GM21360 (cell line): ENCODE measurements around the gene TMA7.
"Not testable (repeated sequence)": the region's sequence is repeated elsewhere in the genome, so short reads cannot be mapped to it uniquely, and the experiment has no call there.

Experiments
- ATAC-seq: cut with Tn5 transposase; IDR thresholded peaks from one replicate; pipeline ENCODE4 v1.9.1; 2021; ENCODE audit warnings: mild to moderate bottlenecking, moderate library complexity; ENCODE audit not compliant: unreplicated experiment

Gene TMA7

GRCh38 chr3:48466386-48467109 lies 26.5 kb downstream of the TMA7 start:
- ATAC-seq: peak; percentile 11

GRCh38 chr3:48467110-48467454 lies 27.0 kb downstream of the TMA7 start:
- no peak for ATAC-seq

DNA sequence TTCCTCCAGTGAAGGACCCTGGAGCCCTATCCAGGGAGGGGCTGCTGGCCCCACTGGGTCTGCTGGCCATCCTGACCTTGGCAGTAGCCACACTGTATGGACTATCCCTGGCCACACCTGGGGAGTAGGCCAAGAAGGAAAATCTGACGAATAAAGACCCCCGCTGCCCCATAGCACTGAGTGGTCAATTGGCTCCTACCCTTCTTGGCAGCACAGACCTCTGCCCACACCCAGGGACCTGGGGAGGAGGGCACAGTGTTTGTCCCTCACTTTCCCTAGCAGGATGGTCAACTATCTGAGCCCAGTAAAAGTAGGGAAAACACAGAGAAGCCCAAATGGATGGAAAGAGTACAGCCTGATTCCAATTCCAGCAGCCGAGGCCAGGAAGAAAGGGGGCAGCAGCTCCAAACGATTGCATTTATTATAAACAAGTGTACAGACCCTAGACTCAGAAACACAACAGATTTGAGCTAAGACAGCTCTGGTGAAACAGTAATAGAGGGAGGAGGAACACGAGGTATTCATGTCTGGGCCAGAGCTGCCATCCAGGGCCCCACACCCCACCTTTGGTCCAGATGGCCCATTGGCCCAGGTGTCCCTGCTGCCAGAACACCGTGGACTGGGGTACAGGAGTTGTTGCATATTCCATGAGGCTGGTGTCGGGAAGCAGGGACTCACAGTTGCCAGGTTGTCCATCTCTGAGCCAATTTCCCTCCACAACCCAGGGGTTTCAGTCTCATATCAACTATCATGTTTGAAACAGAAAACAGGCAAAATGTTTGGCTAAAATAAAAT lies 27.6 kb downstream of the TMA7 start:
- no peak for ATAC-seq

DNA sequence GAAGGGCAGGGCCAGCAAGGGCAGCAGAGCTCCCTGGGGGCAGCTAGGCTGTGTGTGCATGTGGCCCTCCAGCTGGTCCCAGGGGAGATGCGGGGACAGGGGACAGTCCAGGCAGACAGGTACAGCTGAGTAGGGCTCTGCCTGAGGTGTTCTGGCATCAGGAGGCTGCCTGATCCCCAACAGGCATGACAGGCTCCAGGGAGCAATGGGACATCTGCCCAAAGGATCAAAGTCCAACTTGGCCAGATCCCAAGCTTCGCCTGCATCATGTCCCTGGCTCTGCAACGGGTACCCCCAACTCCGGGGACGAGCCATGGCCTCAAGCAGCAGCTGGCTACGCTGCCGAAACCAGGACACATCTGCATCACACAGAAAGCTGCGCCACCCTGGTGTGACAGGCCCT lies 28.3 kb downstream of the TMA7 start:
- no peak for ATAC-seq

GRCh38 chr3:48469046-48469915 lies 29.2 kb downstream of the TMA7 start:
- ATAC-seq: no peak

DNA sequence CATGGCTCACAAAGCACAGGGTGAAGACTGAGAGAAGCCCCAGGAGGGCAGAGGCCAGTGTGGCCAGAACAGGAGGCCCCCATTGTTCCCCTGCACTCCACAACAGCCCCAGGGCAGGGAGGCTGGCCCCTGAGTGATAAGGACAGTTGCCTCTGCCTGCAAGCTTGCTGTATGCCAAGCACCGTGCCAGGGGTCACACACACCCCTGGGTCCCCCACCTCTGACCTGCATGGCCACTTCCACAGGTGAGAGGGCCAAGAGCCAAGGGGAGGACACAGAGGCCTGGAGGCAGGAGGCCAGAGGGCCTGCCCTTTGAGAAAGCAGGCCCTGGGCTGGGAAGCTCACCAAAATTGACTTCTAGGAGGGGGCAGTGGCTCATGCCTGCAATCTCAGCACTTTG lies 30.2 kb downstream of the TMA7 start:
- ATAC-seq: no peak

GRCh38 chr3:48472673-48472922 lies 32.5 kb downstream of the TMA7 start:
- ATAC-seq: no peak

- ATAC-seq: peak; percentile 70
These were observed 33.0 kb downstream of the TMA7 start for GRCh38 chr3:48472923-48473616.

GRCh38 chr3:48473617-48473952 lies 33.5 kb downstream of the TMA7 start:
- ATAC-seq: no peak

GRCh38 chr3:48474031-48474430 lies 34.0 kb downstream of the TMA7 start:
- ATAC-seq: not testable (repeated sequence)

- no peak for ATAC-seq
These were observed 34.6 kb downstream of the TMA7 start for GRCh38 chr3:48474619-48475018.

GRCh38 chr3:48475188-48475587 lies 35.1 kb downstream of the TMA7 start:
- ATAC-seq: no peak

DNA sequence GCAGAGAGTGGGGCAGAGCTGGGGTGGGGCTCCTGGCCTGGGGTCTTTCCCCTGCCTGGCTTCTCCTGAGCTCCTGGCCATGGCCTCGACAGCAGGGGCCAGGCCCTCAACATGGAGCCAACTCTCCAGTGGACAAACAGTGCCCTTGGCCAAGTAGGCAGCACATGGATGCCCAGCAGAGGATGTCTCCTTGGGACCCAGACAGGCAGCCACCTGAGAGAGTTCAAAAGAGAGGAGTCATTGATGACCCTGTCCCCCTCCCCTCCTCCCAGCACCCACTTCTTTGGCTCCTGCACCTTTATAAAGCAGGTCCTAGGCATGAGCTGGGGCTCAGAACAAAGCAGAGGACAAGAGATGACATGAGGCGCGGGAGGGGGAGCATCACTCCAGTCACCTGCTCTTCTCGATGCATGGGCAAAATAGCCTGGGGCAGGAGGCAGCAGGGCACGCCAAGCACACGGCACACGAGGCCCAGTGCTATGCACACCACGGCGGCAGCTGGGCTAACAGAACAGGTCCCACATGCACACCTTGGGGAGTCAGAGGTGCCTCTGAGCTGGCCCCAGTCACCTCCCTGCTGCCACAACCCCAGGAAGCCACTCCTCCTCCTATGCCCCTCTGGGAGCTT lies 36.5 kb downstream of the TMA7 start:
- ATAC-seq: no peak

DNA sequence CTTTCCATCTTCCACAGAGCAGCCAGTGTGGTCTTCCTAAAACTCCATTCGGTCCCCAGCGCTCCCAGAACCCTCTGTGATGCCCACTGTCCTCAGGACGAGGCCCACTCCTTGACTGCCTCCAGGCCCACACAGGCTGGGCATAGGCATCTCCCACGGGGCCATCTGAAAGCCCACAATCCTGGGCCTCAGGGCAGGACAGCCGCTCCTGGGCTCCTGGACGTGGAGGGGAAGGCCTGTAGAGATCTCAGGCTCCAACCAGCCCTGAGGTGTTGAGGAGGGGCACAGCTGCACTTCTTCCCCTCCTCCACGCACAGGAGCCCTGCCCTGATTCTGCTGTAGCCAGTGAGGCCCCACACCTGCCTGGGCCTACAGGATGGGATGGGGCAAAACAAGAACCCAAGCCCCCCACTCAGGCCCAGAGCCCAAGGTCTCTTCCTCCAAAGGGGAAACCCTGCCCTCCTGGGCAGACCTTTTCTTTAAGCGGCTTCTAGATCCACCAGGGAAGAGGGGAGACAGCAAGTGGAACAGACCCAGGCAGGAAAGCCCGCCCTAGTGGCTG lies 38.0 kb downstream of the TMA7 start:
- ATAC-seq: no peak

GRCh38 chr3:48478626-48479555 lies 38.8 kb downstream of the TMA7 start:
- ATAC-seq: no peak

DNA sequence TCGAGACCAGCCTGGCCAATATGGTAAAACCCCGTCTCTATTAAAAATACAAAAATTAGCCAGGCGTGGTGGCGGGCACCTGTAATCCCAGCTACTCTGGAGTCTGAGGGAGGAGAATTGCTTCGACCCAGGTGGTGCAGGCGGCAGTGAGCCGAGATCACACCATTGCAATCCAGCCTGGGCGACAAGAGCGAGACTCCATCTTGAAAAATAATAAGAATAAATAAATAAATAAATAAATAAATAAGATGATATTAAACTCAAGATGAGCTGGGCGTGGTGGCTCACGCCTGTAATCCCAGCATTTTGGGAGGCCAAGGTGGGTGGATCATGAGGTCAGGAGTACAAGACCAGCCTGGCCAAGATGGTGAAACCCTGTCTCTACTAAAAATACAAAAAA lies 40.8 kb downstream of the TMA7 start:
- not testable (repeated sequence) for ATAC-seq

- not testable (repeated sequence) for ATAC-seq
These were observed 42.8 kb downstream of the TMA7 start for GRCh38 chr3:48482822-48483221.

DNA sequence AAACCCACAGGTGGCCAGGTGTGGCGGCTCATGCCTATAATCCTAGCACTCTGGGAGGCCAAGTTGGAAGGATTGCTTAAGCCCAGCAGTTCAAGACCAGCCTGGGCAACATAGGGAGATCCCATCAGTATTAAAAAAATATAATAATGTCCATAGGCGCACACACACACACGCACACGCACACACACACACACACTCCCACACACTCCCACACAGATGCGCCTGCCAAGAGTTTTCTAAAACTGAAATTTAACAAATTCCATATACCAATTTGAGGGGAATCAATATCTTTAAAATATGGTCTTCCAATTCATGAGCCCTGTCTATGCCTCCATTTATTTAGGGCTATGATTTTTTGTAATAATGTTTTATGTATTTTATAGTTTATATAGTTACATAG lies 46.9 kb downstream of the TMA7 start:
- ATAC-seq: no peak

DNA sequence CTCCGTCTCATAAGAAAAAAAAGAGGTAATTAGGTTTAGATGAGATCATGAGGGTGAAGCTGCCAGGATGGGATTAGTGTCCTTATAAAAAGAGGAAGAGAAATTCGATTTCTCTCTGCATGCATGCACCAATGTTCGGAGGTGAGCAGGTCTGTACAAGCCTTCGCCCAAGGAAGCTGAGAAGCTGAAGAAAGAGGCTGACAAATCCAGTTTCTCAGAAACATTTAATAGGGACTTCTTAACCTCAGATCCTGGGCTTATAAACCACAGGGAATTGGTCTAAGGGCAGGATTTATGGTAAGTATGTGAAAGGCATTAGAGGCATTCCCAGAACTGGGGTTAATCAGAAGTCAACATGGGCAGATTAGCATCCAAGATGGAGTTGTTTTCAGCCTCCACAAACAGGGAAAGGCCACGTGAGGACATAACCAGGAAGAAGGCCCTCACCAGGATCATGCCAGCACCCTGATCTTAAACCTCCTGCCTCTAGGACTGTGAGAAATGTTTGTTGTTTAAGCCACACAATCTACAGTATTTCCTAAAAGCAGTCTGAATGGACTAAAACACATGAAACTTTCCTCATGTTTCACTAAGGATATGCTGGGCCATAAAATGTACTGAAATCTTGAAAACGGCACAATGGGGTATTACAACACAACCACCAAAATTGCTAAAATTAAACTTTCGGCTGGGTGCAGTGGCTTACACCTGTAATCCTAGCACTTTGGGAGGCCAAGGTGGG lies 52.6 kb downstream of the TMA7 start:
- ATAC-seq: no peak
